Coronary artery (tissue), 2 donors: ENCODE data around the gene SEZ6.

ENCODE experiments used
- DNase-seq: peaks from one replicate; pipeline ENCODE4 v3.0.0-alpha.2; 2017; ENCODE audit warnings: low spot score
- H3K27ac ChIP-seq, 2 donors: fragments of 200-600 bp; sonication (generic); one replicate each; pipeline ENCODE4 v1.5.1; 2016 to 2019
- H3K4me3 ChIP-seq: fragments of 200-600 bp; sonication (generic); 2 replicates; pipeline ENCODE4 v1.5.1; 2016; ENCODE audit warnings: mild to moderate bottlenecking, moderate library complexity
- TF ChIP-seq, protein P1 (sequence below): fragments of 200-600 bp; sonication (generic); IDR thresholded peaks from one replicate; pipeline ENCODE4 v1.5.1; 2019; ENCODE audit warnings: antibody characterized with exemption

The SEZ6 gene, protein sequence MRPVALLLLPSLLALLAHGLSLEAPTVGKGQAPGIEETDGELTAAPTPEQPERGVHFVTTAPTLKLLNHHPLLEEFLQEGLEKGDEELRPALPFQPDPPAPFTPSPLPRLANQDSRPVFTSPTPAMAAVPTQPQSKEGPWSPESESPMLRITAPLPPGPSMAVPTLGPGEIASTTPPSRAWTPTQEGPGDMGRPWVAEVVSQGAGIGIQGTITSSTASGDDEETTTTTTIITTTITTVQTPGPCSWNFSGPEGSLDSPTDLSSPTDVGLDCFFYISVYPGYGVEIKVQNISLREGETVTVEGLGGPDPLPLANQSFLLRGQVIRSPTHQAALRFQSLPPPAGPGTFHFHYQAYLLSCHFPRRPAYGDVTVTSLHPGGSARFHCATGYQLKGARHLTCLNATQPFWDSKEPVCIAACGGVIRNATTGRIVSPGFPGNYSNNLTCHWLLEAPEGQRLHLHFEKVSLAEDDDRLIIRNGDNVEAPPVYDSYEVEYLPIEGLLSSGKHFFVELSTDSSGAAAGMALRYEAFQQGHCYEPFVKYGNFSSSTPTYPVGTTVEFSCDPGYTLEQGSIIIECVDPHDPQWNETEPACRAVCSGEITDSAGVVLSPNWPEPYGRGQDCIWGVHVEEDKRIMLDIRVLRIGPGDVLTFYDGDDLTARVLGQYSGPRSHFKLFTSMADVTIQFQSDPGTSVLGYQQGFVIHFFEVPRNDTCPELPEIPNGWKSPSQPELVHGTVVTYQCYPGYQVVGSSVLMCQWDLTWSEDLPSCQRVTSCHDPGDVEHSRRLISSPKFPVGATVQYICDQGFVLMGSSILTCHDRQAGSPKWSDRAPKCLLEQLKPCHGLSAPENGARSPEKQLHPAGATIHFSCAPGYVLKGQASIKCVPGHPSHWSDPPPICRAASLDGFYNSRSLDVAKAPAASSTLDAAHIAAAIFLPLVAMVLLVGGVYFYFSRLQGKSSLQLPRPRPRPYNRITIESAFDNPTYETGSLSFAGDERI

DNA sequence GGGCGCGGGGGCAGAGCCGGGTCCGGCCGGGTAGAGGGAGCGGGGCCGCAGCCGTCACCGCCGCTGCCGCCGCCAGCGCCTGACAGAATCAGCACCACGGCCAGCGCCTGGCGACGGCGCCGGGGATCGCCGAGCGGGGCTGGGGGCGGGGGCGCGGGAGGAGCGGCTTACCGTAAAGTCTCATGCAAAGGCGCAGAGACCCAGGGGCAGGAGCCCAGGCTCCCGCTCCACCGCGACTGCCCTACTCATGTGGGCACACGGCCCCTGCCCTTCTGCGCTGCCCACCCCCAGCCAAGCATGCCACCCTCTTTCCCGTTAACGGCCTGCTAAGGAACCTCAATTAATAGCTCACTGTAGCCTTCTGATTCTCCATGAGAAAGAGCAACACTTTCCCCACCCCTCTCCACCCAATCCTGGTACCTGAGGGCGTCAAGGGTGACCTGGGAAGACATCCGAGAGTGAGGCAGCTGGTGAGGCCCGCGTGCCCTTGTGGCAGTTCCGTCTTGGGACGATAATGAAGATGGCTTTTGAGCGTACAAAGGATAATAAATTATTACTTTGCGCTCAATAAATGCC is at the start of gene SEZ6:
TSS of gene SEZ6 (minus strand) at position 98 of the 576 bp plus-strand sequence. CDS start 164 bp downstream, outside the sequence.
- Histone ChIP-seq H3K27ac (no peak within 1 kb of the TSS), H3K4me3 (peak within 1 kb of the TSS; percentile 62)
- no peak for DNase-seq

DNA sequence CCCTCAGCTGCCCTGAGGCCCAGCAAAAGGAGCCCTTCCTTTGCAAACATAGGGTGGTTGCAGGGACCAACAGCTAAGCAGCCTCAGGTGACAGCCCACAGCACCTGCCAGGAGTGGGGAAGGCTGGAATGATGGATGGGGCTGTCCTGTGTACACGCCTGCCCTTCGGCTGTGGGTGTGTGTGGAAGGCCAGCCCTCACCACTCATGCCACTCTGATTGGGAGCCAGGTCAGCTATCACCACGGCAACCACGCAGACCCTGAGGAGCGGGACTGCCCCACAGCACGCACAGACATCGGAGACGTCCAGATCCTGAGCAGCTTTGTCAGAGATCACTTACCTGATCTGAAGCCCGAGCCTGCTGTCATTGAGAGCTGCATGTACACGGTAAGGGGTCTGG is 49.0 kb upstream of the SEZ6 start:
- Histone ChIP-seq H3K27ac (no peak overlapping the region), H3K4me3 (no peak overlapping the region)
- no peak for DNase-seq
- TF ChIP-seq, protein P1, sequence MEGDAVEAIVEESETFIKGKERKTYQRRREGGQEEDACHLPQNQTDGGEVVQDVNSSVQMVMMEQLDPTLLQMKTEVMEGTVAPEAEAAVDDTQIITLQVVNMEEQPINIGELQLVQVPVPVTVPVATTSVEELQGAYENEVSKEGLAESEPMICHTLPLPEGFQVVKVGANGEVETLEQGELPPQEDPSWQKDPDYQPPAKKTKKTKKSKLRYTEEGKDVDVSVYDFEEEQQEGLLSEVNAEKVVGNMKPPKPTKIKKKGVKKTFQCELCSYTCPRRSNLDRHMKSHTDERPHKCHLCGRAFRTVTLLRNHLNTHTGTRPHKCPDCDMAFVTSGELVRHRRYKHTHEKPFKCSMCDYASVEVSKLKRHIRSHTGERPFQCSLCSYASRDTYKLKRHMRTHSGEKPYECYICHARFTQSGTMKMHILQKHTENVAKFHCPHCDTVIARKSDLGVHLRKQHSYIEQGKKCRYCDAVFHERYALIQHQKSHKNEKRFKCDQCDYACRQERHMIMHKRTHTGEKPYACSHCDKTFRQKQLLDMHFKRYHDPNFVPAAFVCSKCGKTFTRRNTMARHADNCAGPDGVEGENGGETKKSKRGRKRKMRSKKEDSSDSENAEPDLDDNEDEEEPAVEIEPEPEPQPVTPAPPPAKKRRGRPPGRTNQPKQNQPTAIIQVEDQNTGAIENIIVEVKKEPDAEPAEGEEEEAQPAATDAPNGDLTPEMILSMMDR = no peak

More for the DNA sequence above, at the start of gene SEZ6:
- TF ChIP-seq, protein P1 = no peak

DNA sequence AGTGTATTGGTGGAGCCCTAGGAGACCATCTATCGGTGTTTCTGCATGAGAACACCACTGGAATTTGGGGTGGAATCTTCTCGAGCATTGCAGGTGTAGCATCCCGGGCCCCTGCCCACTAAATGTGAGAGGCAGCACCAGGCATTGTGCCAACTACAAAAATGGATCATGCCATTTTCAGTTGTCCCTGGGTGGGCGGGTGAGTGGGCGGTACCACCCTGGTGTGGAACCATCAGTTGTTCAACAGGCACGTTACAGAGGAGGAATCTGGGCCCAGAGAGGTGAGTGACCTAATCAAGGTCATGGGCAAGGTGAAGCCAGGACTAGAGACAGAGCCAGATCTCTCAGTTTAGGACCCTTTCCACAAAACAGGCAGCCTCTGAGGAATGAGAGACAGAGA is 45.9 kb upstream of the SEZ6 start:
- TF ChIP-seq, protein P1 = no peak
- Histone ChIP-seq H3K27ac (no peak overlapping the region), H3K4me3 (no peak overlapping the region)
- no peak for DNase-seq

DNA sequence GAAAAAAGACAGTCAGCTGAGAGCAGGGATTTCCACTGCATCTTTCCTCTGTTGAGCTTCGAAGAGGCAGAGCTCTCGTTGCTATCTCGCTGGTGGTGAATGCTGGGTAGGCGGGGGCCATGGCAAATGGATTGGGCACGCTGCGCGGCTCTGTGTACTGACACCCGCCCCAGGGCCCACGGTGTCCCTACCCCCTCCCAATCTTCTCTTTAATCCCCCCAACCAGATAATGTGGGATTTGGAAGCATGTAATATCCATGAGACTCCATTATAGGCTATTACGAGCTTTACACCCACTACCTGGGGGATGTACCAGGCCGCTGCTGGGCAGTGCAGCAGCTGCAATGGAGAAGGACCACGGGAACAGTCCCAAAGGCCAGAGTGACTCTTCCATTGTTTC is 45.4 kb upstream of the SEZ6 start:
- Histone ChIP-seq H3K27ac (no peak overlapping the region), H3K4me3 (no peak overlapping the region)
- TF ChIP-seq, protein P1 = no peak
- no peak for DNase-seq

GRCh38 chr17:29050176-29050575 is 44.3 kb upstream of the SEZ6 start:
- Histone ChIP-seq H3K4me3 (no peak overlapping the region), H3K27ac (no peak overlapping the region)
- DNase-seq = no peak
- TF ChIP-seq, protein P1 = no peak

GRCh38 chr17:29049541-29050145 is 43.8 kb upstream of the SEZ6 start:
- no peak overlapping the region for H3K4me3 ChIP-seq
- no peak for DNase-seq
- TF ChIP-seq, protein P1 = no peak
- H3K27ac ChIP-seq = no peak overlapping the region
